CD4-positive, alpha-beta memory T cell (primary cell): ENCODE data around the gene GPR39. TPM values are rescaled to one million over a fixed set of nuclear protein-coding genes. Genes with fewer than 3 reads are reported as not detected.

Experiments used
- CTCF ChIA-PET: fragments of 350-600 bp; sonication (Branson Sonifier 250); formaldehyde crosslinking; loops from one replicate; lab custom pipeline; 2021; ENCODE audit warnings: inconsistent platforms; ENCODE audit not compliant: partially characterized antibody; lab: Charles Lee
- POLR2A ChIA-PET: fragments of 350-600 bp; sonication (Branson Sonifier 250); formaldehyde crosslinking; loops from one replicate; lab custom pipeline; 2021; ENCODE audit not compliant: partially characterized antibody; lab: Charles Lee
- DNase-seq, 5 donors: peaks; one replicate each; pipeline versions ENCODE4 v3.0.0 to v3.0.0-alpha.2; 2020 to 2022; ENCODE audit warnings: mixed read lengths in 1 of 5
- H3K27ac ChIP-seq: one replicate; pipeline ENCODE4 v1.7.0; 2013; ENCODE audit warnings: low read depth, low read length
- H3K27me3 ChIP-seq: 2 replicates; pipeline ENCODE4 v1.7.0; 2013; ENCODE audit warnings: mild to moderate bottlenecking, low read length, moderate library complexity; ENCODE audit not compliant: insufficient read depth
- H3K36me3 ChIP-seq: 2 replicates; pipeline ENCODE4 v1.7.0; 2013; ENCODE audit warnings: mild to moderate bottlenecking, low read length, moderate library complexity; ENCODE audit not compliant: insufficient read depth
- H3K4me1 ChIP-seq: 2 replicates; pipeline ENCODE4 v1.7.0; 2013; ENCODE audit warnings: mild to moderate bottlenecking, low read length, moderate library complexity; ENCODE audit not compliant: insufficient read depth
- H3K4me3 ChIP-seq, 2 donors: one replicate each; pipeline ENCODE4 v1.7.0; 2013; ENCODE audit warnings: low read length in 2 of 2, mild to moderate bottlenecking in 1 of 2
- H3K9me3 ChIP-seq, 2 donors: one replicate each; pipeline ENCODE4 v1.7.0; 2013; ENCODE audit warnings: low read length in 2 of 2, control low read depth in 1 of 2; ENCODE audit not compliant: control insufficient read depth in 1 of 2
- H3K27ac Mint-ChIP-seq, 7 donors: one replicate each; pipeline ENCODE4 v1.8.0; 2020 to 2021; ENCODE audit warnings: mixed read lengths in 7 of 7, mild to moderate bottlenecking in 6 of 7, inconsistent platforms in 3 of 7, moderate library complexity in 3 of 7
- H3K27me3 Mint-ChIP-seq, 2 donors: one replicate each; pipeline ENCODE4 v1.8.0; 2020 to 2021; ENCODE audit warnings: mixed read lengths in 2 of 2
- H3K36me3 Mint-ChIP-seq, 2 donors: one replicate each; pipeline ENCODE4 v1.8.0; 2020 to 2021; ENCODE audit warnings: mixed read lengths in 2 of 2, inconsistent platforms in 1 of 2, mild to moderate bottlenecking in 1 of 2
- H3K4me1 Mint-ChIP-seq, 4 donors: one replicate each; pipeline ENCODE4 v1.8.0; 2020 to 2021; ENCODE audit warnings: mixed read lengths in 4 of 4, mild to moderate bottlenecking in 1 of 4
- H3K4me3 Mint-ChIP-seq, 8 donors: one replicate each; pipeline ENCODE4 v1.8.0; 2020 to 2021; ENCODE audit warnings: mixed read lengths in 8 of 8, mild to moderate bottlenecking in 7 of 8, moderate library complexity in 6 of 8, inconsistent platforms in 3 of 8
- H3K9me3 Mint-ChIP-seq, 8 donors: one replicate each; pipeline ENCODE4 v1.8.0; 2020 to 2021; ENCODE audit warnings: mixed read lengths in 8 of 8, mild to moderate bottlenecking in 5 of 8, inconsistent platforms in 3 of 8, moderate library complexity in 1 of 8
- intact Hi-C: fragments of 100-400 bp; cut with micrococcal nuclease; formaldehyde crosslinking; loops from one replicate; pipeline ENCODE4 v1.15.1; 2023
- polyA plus RNA-seq, 2 donors: library from polyadenylated mRNA; unstranded; fragments of 300-500 nt; fragmentation: Illumina TruSeq; gene quantifications; one replicate each; pipeline ENCODE4 v1.2.3, GENCODE V29; 2021
- total RNA-seq, 2 experiments: library from RNA; stranded (reverse); gene quantifications; one replicate each; pipeline ENCODE4 v1.2.3, GENCODE V29; 2021

GPR39 gene
- total and polyA plus RNA-seq, 4 experiments from 2014 or later: not detected

- ChIA-PET POLR2A (no interaction called here), CTCF (no interaction called here)
- Histone ChIP-seq H3K27ac (no peak overlapping the region), H3K4me1 (no peaks in the 10 kb centered on the region), H3K9me3 (no peaks in the 10 kb centered on the region), H3K4me3 (no peak overlapping the region), H3K27me3 (no peaks in the 10 kb centered on the region), H3K36me3 (no peaks in the 10 kb centered on the region)
- Mint-ChIP-seq H3K4me1 (no peaks in the 10 kb centered on the region), H3K27ac (no peak overlapping the region), H3K4me3 (no peak overlapping the region), H3K9me3 (peaks cover 0 to 7% (median 2%) of the 10 kb centered on the region in 8 donors), H3K36me3 (no peaks in the 10 kb centered on the region), H3K27me3 (no peaks in the 10 kb centered on the region)
- intact Hi-C loops: no loop called here
- DNase-seq: no peak
Observed at GRCh38 chr2:132495881-132496280, 79.3 kb downstream of the GPR39 start.

DNA sequence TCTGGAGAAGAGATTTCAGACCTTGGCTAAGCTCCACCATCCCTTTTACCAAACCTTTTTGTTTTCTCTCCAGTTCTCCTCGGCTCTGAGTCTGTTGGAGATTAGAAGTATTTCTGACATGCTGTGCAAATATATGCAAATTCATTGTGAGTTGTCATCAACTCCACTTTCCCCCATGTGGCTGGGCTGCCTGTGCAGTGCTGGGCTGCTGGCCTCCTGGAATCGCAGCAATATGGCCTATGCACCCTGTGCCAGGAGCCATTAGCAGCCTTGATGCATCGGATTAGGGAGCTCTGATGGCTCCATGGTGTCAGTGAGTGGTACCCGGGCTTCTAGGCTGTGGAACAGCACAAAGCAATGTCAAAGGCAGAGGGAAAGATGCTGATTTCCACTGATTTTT, 80.0 kb downstream of the GPR39 start:
- H3K27ac ChIP-seq: no peak overlapping the region
- no peak overlapping the region for H3K27ac Mint-ChIP-seq
- H3K27me3 ChIP-seq: no peaks in the 10 kb centered on the region
- no peaks in the 10 kb centered on the region for H3K36me3 Mint-ChIP-seq
- DNase-seq: no peak
- CTCF ChIA-PET: no interaction called here
- H3K9me3 Mint-ChIP-seq: peaks cover 0 to 7% (median 2%) of the 10 kb centered on the region in 8 donors
- POLR2A ChIA-PET: no interaction called here
- no peaks in the 10 kb centered on the region for H3K4me1 ChIP-seq
- no peak overlapping the region for H3K4me3 ChIP-seq
- H3K27me3 Mint-ChIP-seq: no peaks in the 10 kb centered on the region
- intact Hi-C loops: no loop called here
- no peaks in the 10 kb centered on the region for H3K4me1 Mint-ChIP-seq
- no peak overlapping the region for H3K4me3 Mint-ChIP-seq
- no peaks in the 10 kb centered on the region for H3K36me3 ChIP-seq
- no peaks in the 10 kb centered on the region for H3K9me3 ChIP-seq

DNA sequence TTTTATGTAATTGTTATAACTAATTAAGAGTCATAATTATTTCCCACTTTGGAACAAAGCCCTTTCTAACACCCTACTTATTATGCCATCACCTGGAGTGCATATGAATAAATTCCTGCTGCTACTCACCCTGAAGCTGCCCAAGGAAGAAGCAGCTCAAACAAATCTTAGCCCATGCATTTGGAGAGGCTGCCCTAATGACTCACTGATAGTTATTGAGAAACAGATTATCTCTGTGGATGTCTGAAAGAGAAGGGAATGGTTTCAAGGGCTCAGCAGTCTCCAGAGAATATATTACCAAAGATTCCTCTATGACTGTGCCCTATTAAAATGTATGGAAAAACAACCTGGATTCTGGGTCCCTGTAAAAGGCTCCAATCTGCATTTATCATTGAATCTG, 81.0 kb downstream of the GPR39 start:
- Histone ChIP-seq H3K27ac (no peak overlapping the region), H3K36me3 (no peaks in the 10 kb centered on the region), H3K4me1 (no peaks in the 10 kb centered on the region), H3K4me3 (no peak overlapping the region), H3K9me3 (no peaks in the 10 kb centered on the region), H3K27me3 (no peaks in the 10 kb centered on the region)
- ChIA-PET CTCF (no interaction called here), POLR2A (no interaction called here)
- no peak overlapping the region for H3K4me3 Mint-ChIP-seq
- H3K36me3 Mint-ChIP-seq: no peaks in the 10 kb centered on the region
- intact Hi-C loops: no loop called here
- H3K9me3 Mint-ChIP-seq: peaks cover 0 to 12% (median 3%) of the 10 kb centered on the region in 8 donors
- no peaks in the 10 kb centered on the region for H3K27me3 Mint-ChIP-seq
- H3K27ac Mint-ChIP-seq: no peak overlapping the region
- DNase-seq: no peak
- H3K4me1 Mint-ChIP-seq: no peaks in the 10 kb centered on the region

DNA sequence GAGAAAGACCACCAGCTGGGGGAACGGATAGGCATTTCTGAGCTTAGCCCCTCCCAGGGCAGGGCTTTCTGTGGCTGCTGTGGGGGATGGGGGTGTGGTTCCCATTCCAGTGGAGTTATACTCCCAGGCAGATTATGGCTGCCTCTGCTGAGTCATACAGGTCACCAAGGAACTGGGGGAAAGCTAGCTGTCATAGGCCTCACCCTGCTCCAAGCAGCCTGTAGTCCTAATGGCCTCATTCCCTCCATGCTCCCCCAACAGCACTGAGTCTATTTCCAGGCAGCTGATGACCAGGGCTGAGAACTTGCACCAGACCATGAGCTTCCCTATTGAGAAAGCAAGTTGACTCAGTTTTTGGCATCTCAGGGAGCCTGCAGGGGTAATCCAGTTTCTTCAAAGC, 87.1 kb downstream of the GPR39 start:
- H3K4me3 Mint-ChIP-seq: no peak overlapping the region
- no peaks in the 10 kb centered on the region for H3K9me3 ChIP-seq
- intact Hi-C loops: no loop called here
- H3K27ac ChIP-seq: no peak overlapping the region
- H3K4me1 Mint-ChIP-seq: no peaks in the 10 kb centered on the region
- H3K36me3 ChIP-seq: no peaks in the 10 kb centered on the region
- no peak overlapping the region for H3K27ac Mint-ChIP-seq
- no peaks in the 10 kb centered on the region for H3K27me3 Mint-ChIP-seq
- H3K36me3 Mint-ChIP-seq: peaks cover 0 to 5% of the 10 kb centered on the region in 2 donors
- H3K4me1 ChIP-seq: no peaks in the 10 kb centered on the region
- CTCF ChIA-PET: no interaction called here
- H3K4me3 ChIP-seq: no peak overlapping the region
- POLR2A ChIA-PET: no interaction called here
- H3K9me3 Mint-ChIP-seq: peaks cover 0 to 35% (median 16%) of the 10 kb centered on the region in 8 donors
- DNase-seq: no peak
- H3K27me3 ChIP-seq: no peaks in the 10 kb centered on the region

DNA sequence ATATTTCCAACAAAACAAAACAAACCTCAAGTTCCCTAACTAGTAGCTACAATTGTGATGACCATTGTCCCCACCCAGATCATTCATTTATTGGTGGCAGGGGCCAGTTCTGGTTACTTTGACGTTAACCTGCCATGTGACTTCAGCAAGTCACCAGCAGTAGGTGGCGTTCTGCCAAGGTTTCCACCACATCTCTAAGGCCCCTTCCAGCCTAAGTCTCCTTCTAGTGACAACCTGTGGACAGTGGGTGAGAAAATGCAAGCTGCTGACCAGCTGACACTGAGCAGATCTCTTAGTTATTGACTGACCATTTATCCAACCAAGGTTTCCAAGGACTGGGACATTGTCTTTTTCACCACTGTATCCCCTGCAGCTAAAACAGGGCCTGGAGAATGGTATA, 98.4 kb downstream of the GPR39 start:
- no peak for DNase-seq
- H3K36me3 ChIP-seq: no peaks in the 10 kb centered on the region
- no peak overlapping the region for H3K27ac ChIP-seq
- H3K4me1 Mint-ChIP-seq: no peaks in the 10 kb centered on the region
- no peak overlapping the region for H3K4me3 Mint-ChIP-seq
- H3K36me3 Mint-ChIP-seq: no peaks in the 10 kb centered on the region
- H3K4me1 ChIP-seq: no peaks in the 10 kb centered on the region
- peaks cover 0 to 1% of the 10 kb centered on the region in 2 donors for H3K27me3 Mint-ChIP-seq
- intact Hi-C loops: no loop called here
- H3K27me3 ChIP-seq: no peaks in the 10 kb centered on the region
- H3K4me3 ChIP-seq: no peak overlapping the region
- peaks cover 0 to 7% (median 1%) of the 10 kb centered on the region in 8 donors for H3K9me3 Mint-ChIP-seq
- no peak overlapping the region for H3K27ac Mint-ChIP-seq
- no peaks in the 10 kb centered on the region for H3K9me3 ChIP-seq
- CTCF ChIA-PET: no interaction called here
- POLR2A ChIA-PET: no interaction called here

DNA sequence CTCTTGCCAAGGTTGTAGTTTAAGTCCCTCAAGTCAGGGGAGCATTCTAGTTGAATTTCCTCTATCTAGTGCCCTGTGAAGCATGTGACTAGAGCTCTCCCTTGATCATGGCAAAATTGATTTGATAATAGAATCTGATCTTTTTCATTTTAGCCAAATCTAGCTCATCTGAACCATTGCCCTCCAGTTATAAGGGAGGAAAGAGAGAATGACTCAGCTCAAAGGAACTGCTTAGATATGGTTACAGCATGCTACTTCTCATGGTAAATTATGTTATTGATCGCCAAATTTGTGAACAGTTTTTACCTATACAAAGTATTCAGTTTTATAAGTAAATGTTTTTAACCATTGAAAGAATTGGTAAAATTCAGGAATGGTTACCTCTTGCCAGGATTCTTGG, 100.8 kb downstream of the GPR39 start:
- H3K4me1 Mint-ChIP-seq: no peaks in the 10 kb centered on the region
- POLR2A ChIA-PET: no interaction called here
- intact Hi-C loops: no loop called here
- H3K4me3 ChIP-seq: no peak overlapping the region
- no peak overlapping the region for H3K4me3 Mint-ChIP-seq
- H3K27ac Mint-ChIP-seq: no peak overlapping the region
- H3K36me3 ChIP-seq: no peaks in the 10 kb centered on the region
- H3K27me3 ChIP-seq: no peaks in the 10 kb centered on the region
- no peak for DNase-seq
- CTCF ChIA-PET: no interaction called here
- H3K9me3 Mint-ChIP-seq: peaks cover 0 to 5% (median 2%) of the 10 kb centered on the region in 8 donors
- peaks cover 0 to 4% of the 10 kb centered on the region in 2 donors for H3K27me3 Mint-ChIP-seq
- H3K4me1 ChIP-seq: no peaks in the 10 kb centered on the region
- no peak overlapping the region for H3K27ac ChIP-seq
- H3K9me3 ChIP-seq: no peaks in the 10 kb centered on the region
- no peaks in the 10 kb centered on the region for H3K36me3 Mint-ChIP-seq

- Histone ChIP-seq H3K4me3 (no peak overlapping the region), H3K4me1 (no peaks in the 10 kb centered on the region), H3K36me3 (no peaks in the 10 kb centered on the region), H3K27ac (no peak overlapping the region), H3K9me3 (no peaks in the 10 kb centered on the region), H3K27me3 (no peaks in the 10 kb centered on the region)
- H3K4me1 Mint-ChIP-seq: no peaks in the 10 kb centered on the region
- H3K4me3 Mint-ChIP-seq: no peak overlapping the region
- DNase-seq: no peak
- peaks cover 0 to 4% of the 10 kb centered on the region in 2 donors for H3K27me3 Mint-ChIP-seq
- H3K27ac Mint-ChIP-seq: no peak overlapping the region
- intact Hi-C loops: no loop called here
- no peaks in the 10 kb centered on the region for H3K36me3 Mint-ChIP-seq
- CTCF ChIA-PET: no interaction called here
- H3K9me3 Mint-ChIP-seq: peaks cover 0 to 5% (median 1%) of the 10 kb centered on the region in 8 donors
- POLR2A ChIA-PET: interaction anchor here (0.7 kb wide), 1 partner anchor 219 kb away, joined by 3 read pairs; no protein-coding TSS in a partner anchor
Observed at GRCh38 chr2:132518302-132518701, 101.7 kb downstream of the GPR39 start.

- no peak for DNase-seq
- Histone ChIP-seq H3K4me1 (no peaks in the 10 kb centered on the region), H3K27ac (no peak overlapping the region), H3K9me3 (no peaks in the 10 kb centered on the region), H3K36me3 (no peaks in the 10 kb centered on the region), H3K27me3 (no peaks in the 10 kb centered on the region), H3K4me3 (no peak overlapping the region)
- H3K27me3 Mint-ChIP-seq: peaks cover 0 to 3% of the 10 kb centered on the region in 2 donors
- no peak overlapping the region for H3K4me3 Mint-ChIP-seq
- ChIA-PET POLR2A (no interaction called here), CTCF (no interaction called here)
- H3K4me1 Mint-ChIP-seq: no peaks in the 10 kb centered on the region
- H3K36me3 Mint-ChIP-seq: no peaks in the 10 kb centered on the region
- intact Hi-C loops: no loop called here
- H3K9me3 Mint-ChIP-seq: peaks cover 0 to 4% (median under 1%) of the 10 kb centered on the region in 8 donors
- H3K27ac Mint-ChIP-seq: no peak overlapping the region
Observed at GRCh38 chr2:132519566-132519965, 103.0 kb downstream of the GPR39 start.
